HG03354 (cell line): ENCODE data around the gene STMP1.
"Not testable (repeated sequence)": the region's sequence is repeated elsewhere in the genome, so short reads cannot be mapped to it uniquely, and the experiment has no call there.

Experiments used
- ATAC-seq: cut with Tn5 transposase; IDR thresholded peaks from one replicate; pipeline ENCODE4 v1.9.1; 2021; ENCODE audit warnings: mild to moderate bottlenecking; ENCODE audit not compliant: unreplicated experiment, poor library complexity, severe bottlenecking

STMP1 gene

GRCh38 chr7:135692055-135692454 is 29.7 kb downstream of the STMP1 start:
- ATAC-seq, result no peak

- not testable (repeated sequence) for ATAC-seq
Measured at GRCh38 chr7:135692606-135693005, 30.3 kb downstream of the STMP1 start.

- ATAC-seq, result no peak
Measured at GRCh38 chr7:135693558-135693957, 31.2 kb downstream of the STMP1 start.

GRCh38 chr7:135697276-135698049 is 35.1 kb downstream of the STMP1 start:
- ATAC-seq, result no peak

- ATAC-seq, result peak; percentile 41
Measured at GRCh38 chr7:135704074-135704473, 41.8 kb downstream of the STMP1 start.

GRCh38 chr7:135704698-135705097 is 42.4 kb downstream of the STMP1 start:
- no peak for ATAC-seq

- ATAC-seq, result no peak
Measured at GRCh38 chr7:135706038-135706742, 43.9 kb downstream of the STMP1 start.

- ATAC-seq, result no peak
Measured at GRCh38 chr7:135706858-135707569, 44.7 kb downstream of the STMP1 start.

GRCh38 chr7:135707570-135707966 is 45.3 kb downstream of the STMP1 start:
- no peak for ATAC-seq

GRCh38 chr7:135708041-135708440 is 45.7 kb downstream of the STMP1 start:
- ATAC-seq, result no peak

GRCh38 chr7:135709508-135709907 is 47.2 kb downstream of the STMP1 start:
- no peak for ATAC-seq

- ATAC-seq, result peak; percentile 55
Measured at GRCh38 chr7:135710417-135711138, 48.3 kb downstream of the STMP1 start.

GRCh38 chr7:135711139-135711469 is 48.8 kb downstream of the STMP1 start:
- ATAC-seq, result peak; percentile 18

- no peak for ATAC-seq
Measured at GRCh38 chr7:135712182-135712782, 50.0 kb downstream of the STMP1 start.

- no peak for ATAC-seq
Measured at GRCh38 chr7:135712796-135713195, 50.5 kb downstream of the STMP1 start.

- no peak for ATAC-seq
Measured at GRCh38 chr7:135713836-135714470, 51.6 kb downstream of the STMP1 start.

GRCh38 chr7:135714534-135715009 is 52.3 kb downstream of the STMP1 start:
- no peak for ATAC-seq

- no peak for ATAC-seq
Measured at GRCh38 chr7:135715055-135715522, 52.8 kb downstream of the STMP1 start.

GRCh38 chr7:135715673-135716072 is 53.4 kb downstream of the STMP1 start:
- no peak for ATAC-seq
